Amygdala (tissue), 56 donors: ENCODE measurements around the gene TECR.
"Not testable (repeated sequence)": the region's sequence is repeated elsewhere in the genome, so short reads cannot be mapped to it uniquely, and the experiment has no call there.

ENCODE experiments used
- DNase-seq, 56 donors: peaks; one replicate each; lab custom pipeline; 2025; lab: John Stamatoyannopoulos, UW

Gene TECR

DNA sequence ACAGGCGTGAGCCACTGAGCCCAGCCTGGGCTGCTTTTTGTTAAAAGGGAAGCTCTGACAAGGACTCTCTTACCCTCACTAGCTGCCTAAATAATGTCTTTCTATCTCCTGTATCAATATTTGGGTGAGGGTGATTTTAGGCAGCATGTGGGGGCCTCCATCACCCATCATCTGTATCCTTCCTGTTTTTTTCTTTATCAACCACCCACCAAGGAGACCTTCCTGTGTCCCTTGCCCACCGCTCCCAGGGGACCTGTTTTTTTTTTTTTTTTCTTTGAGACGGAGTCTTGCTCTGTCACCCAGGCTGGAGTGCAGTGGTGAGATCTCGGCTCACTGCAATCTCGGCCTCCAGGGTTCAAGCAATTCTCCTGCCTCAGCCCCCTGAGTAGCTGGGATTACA is 47.9 kb downstream of the TECR start:
- no peak for DNase-seq

DNA sequence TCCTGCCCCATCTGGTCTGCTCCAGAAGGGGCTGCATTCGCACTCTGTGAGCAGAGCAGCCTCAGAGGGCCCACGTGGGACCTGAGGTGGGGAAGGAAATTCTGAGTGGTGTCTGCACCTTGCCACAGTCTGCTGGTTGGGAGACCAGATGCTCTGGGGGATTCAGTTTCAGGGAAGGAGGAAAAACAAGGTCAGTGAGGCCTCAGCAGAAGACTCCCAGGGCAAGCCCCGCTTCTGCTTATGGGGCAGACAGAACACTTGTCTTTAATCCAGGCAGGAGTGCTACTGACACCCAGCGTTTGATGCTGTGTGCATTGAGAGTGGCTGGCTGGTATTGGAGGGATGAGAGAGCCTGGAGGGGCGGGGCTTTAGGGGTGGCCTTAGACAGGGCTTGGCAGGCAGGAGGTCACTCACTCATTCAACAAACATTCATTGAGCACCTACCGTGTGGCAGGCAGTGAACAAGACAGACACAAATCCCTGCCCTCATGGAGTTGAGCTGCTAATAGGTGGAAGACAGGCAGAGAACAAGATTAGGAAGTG is 48.6 kb downstream of the TECR start:
- DNase-seq: no peak

DNA sequence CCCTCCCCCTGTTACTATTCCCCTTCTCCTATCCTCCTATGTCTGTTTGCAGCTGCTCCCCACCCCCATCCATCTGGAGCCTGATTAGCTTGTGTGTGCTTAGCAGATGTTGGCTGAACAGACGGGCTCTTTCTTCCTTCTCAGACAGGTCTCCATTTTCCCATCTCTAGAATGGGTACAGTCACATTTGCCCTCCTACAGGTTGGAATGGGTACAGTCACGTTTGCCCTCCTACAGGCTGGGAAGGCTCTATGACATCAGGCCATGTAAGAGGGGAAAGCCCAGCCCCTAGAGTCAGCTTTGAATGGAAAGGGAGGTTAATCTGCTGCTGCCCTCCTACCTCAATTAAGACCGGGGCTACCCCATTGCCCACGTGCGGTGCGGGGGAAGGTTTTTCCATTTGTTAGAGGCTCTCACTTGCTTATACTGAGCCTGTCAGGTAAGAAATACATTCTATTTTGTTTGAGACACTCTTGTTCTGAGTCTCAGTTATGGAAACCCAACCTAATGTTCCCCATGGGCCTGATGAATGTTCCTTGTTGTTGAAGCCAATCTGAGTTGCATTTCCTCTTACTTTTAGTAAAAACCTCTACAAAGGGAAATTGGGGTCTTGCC is 51.3 kb downstream of the TECR start:
- no peak for DNase-seq

DNA sequence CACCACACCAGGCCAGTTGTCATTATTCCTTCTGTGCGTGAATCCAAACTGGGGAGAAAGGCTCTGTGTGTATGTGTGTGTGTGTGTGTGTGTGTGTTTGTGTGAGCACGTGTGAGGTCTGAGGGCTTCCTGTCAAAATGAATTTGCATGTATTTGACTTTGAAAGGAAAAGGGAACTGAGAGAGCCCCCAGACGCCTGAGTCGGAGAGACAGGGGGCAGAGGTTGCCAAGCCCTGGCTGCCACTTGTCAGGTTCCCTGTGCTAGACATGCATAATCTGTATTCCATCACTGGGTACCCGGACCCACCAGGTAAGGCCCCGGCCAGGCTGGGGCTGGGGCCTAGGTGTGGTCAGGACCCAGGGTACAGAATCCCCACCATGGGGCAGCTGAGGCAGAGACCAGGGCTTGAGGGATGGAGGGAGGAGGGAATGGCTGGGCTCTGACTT is 53.5 kb downstream of the TECR start, which contains the start of gene CLEC17A:
Gene CLEC17A, plus strand, starts transcription at position 191 of the 447 bp plus-strand sequence. Its CDS starts 77 bp downstream, at position 268.
- no peak for DNase-seq

DNA sequence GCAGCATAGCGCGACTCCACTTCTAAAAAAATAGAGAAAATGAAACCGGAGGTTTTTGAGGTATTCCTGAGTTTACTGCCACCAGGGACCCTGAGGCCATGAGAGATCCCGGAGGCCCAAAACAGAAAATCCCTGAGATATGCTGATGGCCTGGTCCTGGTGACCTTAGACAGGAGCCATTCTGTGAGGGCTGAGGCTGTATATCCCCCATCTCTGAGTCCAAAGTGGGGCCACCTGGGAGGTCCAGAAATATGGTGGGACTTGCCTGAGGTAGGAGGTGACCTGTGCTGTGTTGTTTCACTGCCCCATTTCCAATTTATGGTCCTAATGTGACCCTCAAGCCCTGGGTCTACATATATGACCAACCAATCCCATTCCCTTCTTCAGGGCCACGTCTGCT is 55.0 kb downstream of the TECR start:
- DNase-seq: not testable (repeated sequence)

DNA sequence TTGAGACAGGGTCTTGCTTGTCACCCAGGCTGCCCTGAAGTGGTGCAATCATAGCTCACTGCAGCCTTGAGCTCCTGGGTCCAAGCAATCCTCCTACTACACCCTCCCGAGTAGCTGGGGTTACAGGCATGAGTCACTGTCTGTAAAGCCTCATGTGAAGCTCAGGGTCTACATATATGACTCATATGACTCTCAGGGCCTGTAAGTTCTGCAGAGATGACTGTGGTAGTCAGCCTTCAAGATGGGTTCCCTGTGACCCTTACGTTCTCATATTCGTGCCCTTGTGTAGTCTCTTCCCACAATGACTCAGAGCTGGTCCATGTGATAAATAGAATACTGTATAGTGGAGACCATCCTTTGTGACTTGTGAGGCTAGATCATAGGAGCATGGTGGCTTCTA is 55.8 kb downstream of the TECR start:
- not testable (repeated sequence) for DNase-seq

DNA sequence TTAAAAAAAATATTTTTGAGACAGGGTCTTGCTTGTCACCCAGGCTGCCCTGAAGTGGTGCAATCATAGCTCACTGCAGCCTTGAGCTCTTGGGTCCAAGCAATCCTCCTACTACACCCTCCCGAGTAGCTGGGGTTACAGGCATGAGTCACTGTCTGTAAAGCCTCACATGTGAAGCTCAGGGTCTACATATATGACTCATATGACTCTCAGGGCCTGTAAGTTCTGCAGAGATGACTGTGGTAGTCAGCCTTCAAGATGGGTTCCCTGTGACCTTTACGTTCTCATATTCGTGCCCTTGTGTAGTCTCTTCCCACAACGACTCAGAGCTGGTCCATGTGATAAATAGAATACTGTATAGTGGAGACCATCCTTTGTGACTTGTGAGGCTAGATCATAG is 60.0 kb downstream of the TECR start:
- not testable (repeated sequence) for DNase-seq

DNA sequence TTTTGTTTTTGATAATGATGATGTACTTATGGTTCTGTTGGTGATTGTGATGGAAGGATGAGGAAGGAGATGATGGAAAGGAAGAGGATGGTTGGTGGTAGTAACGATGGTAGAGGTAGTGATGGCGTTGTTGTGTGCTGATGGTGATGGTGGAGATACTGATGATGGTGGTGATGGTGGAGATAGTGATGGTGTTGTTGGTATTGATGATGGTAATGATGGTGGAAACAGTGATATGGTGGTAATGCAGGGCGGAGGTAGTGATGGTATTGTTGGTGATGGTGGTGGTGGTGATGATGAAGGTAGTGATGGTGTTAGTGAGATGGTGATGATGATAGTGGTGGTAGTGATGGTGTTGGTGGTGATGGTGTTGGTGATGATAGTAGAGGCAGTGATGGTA is 66.2 kb downstream of the TECR start:
- no peak for DNase-seq

DNA sequence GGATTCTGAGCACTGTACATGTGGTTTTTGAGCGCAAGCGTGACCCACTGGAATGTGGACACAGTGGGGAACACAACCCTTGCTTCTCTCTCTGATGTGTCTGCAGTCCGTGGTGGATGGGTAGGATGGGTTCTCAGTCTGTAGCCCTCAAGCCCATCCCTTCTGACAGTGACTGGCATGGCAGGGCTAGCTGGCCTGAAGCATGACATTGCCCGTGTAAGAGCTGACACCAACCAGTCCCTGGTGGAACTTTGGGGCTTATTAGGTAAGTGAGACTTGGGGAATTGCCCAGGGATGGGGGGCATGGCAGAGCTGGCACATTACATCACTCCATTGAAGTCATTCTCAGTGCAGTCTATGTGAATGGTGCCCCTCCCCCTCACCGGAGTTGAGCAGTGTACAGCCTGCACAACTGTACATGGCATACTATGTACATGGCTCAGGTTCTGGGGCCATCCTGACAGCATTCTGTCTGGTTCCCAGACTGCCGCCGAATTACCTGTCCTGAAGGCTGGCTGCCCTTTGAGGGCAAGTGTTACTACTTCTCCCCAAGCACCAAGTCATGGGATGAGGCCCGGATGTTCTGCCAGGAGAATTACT is 70.3 kb downstream of the TECR start:
- DNase-seq: no peak

DNA sequence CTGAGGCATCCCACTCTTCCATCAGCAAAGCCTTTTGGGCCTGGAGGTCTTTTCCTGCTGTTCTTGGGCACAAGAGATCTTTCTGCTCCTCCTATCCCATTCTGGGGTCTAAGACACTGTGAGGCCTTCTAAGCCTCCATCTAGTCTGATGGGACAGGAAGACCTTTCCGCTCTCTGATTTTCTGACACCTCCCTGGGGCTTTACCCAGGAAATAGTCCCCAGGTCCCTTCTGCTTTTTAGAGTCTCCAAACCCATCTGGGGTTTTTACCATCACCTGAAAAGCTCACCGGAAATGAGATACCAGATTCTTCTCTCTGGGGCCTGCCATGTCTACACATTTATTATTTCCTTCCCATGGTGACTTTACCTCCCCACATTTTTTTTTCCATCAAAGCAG is 74.6 kb downstream of the TECR start:
- no peak for DNase-seq

DNA sequence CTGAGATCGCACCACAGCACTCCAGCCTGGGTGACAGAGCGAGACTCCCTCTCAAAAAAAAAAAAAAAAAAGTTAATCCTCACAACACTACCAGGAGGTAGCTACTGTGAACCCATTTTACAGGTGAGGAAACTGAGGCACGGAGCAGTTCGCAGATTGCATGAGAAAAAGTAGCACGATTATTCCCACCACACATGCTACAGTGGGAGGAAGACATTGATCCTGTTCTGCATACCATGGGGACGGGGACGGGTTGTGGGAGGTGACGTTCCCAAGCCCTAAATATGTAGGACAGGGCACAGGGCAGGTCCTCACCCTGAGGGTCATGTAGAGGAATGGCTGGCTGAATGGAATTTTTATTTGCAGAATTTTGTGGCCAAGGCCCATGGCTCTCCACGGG is 77.2 kb downstream of the TECR start:
- no peak for DNase-seq

DNA sequence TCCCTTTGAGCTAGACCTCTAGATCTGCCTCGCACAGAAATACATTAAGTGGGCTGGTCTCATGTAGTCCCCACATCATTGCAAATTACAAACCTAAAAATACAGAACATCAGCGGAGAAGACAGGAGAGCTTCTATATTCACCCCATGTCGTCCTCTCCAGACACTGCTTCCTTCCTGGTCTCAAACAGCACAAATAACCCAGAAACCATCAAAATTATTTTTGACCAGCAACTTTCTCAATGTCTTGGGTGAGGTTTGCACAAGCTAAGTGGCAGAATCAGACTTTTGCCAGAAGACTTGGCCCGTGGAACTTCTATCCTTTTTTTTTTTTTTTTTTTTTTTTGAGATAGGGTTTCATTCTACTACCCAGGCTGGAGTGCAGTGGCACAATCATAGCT is 81.7 kb downstream of the TECR start:
- DNase-seq: no peak

DNA sequence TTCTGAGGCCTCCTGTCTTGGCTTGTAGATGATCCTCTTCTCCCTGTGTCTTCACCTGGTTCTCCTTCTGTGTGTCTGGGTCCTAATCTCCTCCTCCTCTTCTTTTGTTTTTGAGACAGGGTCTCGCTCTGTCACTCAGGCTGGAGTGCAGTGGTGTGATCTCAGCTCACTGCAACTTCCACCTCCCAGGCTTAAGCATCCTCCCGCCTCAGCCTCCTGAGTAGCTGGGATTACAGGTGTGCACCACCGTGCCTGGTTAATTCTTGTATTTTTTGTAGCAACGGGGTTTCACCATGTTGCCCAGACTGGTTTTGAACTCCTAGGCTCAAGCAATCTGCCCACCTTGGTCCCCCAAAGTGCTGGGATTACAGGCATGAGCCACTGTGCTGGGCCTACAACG is 82.8 kb downstream of the TECR start:
- not testable (repeated sequence) for DNase-seq

DNA sequence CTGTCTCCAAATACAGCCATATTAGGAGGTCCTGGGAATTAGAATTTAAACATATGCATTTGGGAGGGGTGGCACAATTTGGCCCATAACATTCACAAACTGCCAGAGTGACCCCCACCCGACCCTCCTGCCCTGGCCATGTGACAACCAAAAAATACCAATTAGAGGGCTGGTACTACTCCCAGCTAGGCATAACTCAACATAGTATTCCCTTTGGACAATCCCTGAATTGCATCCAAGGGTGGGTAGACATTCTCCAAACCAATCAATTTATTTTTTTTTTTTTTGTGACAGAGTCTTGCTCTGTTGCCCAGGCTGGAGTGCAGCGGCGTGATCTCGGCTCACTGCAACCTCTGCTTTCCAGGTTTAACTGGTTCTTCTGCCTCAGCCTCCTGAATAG is 83.3 kb downstream of the TECR start:
- no peak for DNase-seq

DNA sequence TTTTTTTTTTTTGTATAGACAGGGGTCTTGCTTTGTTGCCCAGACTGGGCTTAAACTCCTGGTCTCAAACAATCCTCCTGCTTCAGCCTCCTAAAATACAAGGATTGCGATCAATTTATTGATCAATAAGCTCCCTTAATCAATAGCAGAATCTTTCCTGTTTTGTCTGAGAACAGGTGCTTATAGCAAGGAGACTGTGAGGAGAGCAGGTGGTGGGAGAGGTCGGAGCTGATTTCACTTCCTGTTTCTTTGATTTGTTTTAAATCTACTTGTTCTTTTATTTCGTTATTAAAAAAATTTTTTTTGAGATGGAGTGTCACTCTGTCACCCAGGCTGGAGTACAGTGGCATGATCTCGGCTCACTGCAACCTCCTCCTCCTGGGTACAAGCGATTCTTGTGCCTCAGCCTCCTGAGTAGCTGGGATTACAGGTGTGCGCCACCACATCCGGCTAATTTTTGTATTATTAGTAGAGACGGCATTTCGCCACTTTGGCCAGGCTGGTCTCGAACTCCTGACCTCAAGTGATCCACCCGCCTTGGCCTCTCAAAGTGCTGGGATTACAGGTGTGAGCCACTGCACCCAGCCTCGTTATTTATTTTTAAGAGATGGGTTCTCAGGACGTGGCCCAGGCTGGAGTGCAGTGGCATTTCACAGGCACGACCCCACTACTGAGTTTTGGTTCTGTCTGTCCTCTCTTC is 84.2 kb downstream of the TECR start:
- not testable (repeated sequence) for DNase-seq

DNA sequence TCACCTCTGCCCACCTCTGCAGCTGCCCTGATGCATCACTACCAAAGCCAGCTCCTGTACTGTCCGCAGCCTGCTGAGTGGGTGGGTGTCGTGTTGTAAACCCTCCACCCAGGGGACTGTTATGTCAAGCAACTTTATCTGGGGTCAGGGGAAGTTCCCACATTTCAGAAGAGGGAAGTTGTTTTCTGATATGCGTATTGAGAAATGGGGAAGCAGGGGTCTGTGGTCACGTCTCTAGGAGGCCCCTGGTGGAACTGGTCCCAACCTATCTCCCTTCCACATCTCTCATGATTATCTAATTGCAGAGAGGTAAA is 84.7 kb downstream of the TECR start:
- peak in 3 of 56 donors; percentile 0 to 2 (median 1) for DNase-seq
